CD14-positive monocyte (primary cell): ENCODE measurements around the gene EEF1G. TPM values are rescaled to one million over a fixed set of nuclear protein-coding genes. Genes with fewer than 3 reads are reported as not detected.

Experiments
- DNase-seq, 3 donors: peaks; one replicate each; pipeline ENCODE4 v3.0.0-alpha.2; 2011 to 2022
- H2AFZ ChIP-seq: 2 replicates; pipeline ENCODE4 v1.6.0; 2012; ENCODE audit warnings: mild to moderate bottlenecking, low read depth, low read length, inconsistent platforms; ENCODE audit not compliant: insufficient read depth, poor library complexity, severe bottlenecking
- H3K27ac ChIP-seq, 2 donors: 1 replicate in 1 of 2; 2 replicates in 1 of 2; pipeline ENCODE4 v1.5.1; 2012 to 2013; ENCODE audit warnings: low read length in 2 of 2, control low read depth in 1 of 2, inconsistent platforms in 1 of 2, low read depth in 1 of 2, mild to moderate bottlenecking in 1 of 2
- H3K27me3 ChIP-seq, 2 donors: one replicate each; pipeline versions ENCODE4 v1.6.0 to v1.6.1; 2011 to 2013; ENCODE audit warnings: low read length in 2 of 2; ENCODE audit not compliant: control insufficient read depth in 2 of 2, insufficient read depth in 2 of 2
- H3K36me3 ChIP-seq, 2 donors: replicated peaks in 1 of 2; 1 replicate in 1 of 2; 2 replicates in 1 of 2; pipeline versions ENCODE4 v1.5.1 to v1.6.1; 2012 to 2013; ENCODE audit warnings: low read length in 2 of 2, control low read depth in 1 of 2, inconsistent platforms in 1 of 2, mild to moderate bottlenecking in 1 of 2; ENCODE audit not compliant: insufficient read depth in 2 of 2, control insufficient read depth in 1 of 2
- H3K4me1 ChIP-seq, 2 donors: 1 replicate in 1 of 2; 2 replicates in 1 of 2; pipeline versions ENCODE4 v1.5.1 to v1.6.1; 2012 to 2013; ENCODE audit warnings: low read length in 2 of 2, control low read depth in 1 of 2, inconsistent platforms in 1 of 2, mild to moderate bottlenecking in 1 of 2, moderate library complexity in 1 of 2; ENCODE audit not compliant: insufficient read depth in 2 of 2, control insufficient read depth in 1 of 2
- H3K4me2 ChIP-seq: replicated peaks from 2 replicates; pipeline ENCODE3; 2012; ENCODE audit warnings: low read length, moderate library complexity, mild to moderate bottlenecking; ENCODE audit not compliant: poor library complexity, severe bottlenecking; ENCODE audit errors: extremely low read depth
- H3K4me3 ChIP-seq, 3 experiments: fragments of 200-600 bp in 1 of 3; sonication (generic) in 1 of 3; replicated peaks in 1 of 3; 1 replicate in 2 of 3; 2 replicates in 1 of 3; pipeline ENCODE4 v1.5.1; 2011 to 2013; ENCODE audit warnings: low read length in 3 of 3, mild to moderate bottlenecking in 3 of 3, control low read depth in 2 of 3, low read depth in 2 of 3, inconsistent platforms in 1 of 3, moderate library complexity in 1 of 3
- H3K79me2 ChIP-seq: 2 replicates; pipeline ENCODE4 v1.6.0; 2012; ENCODE audit warnings: mild to moderate bottlenecking, control low read depth, inconsistent platforms, low read length, moderate library complexity; ENCODE audit not compliant: insufficient read depth
- H3K9ac ChIP-seq: 2 replicates; pipeline ENCODE4 v1.6.0; 2017; ENCODE audit warnings: low read length, mild to moderate bottlenecking; ENCODE audit not compliant: insufficient read depth, poor library complexity, severe bottlenecking
- H3K9me3 ChIP-seq, 2 donors: replicated peaks in 1 of 2; 1 replicate in 1 of 2; 2 replicates in 1 of 2; pipeline versions ENCODE4 v1.5.1 to v1.6.1; 2012 to 2013; ENCODE audit warnings: low read length in 2 of 2, control low read depth in 1 of 2; ENCODE audit not compliant: control insufficient read depth in 1 of 2, insufficient read depth in 1 of 2
- H4K20me1 ChIP-seq: 2 replicates; pipeline ENCODE4 v1.6.0; 2012; ENCODE audit warnings: mild to moderate bottlenecking, low read length, control low read depth, moderate library complexity; ENCODE audit not compliant: insufficient read depth
- H3K27ac Mint-ChIP-seq, 7 donors: one replicate each; pipeline ENCODE4 v1.8.0; 2020; ENCODE audit warnings: mild to moderate bottlenecking in 7 of 7, mixed read lengths in 7 of 7, moderate library complexity in 6 of 7, inconsistent platforms in 2 of 7
- H3K27me3 Mint-ChIP-seq, 3 donors: one replicate each; pipeline ENCODE4 v1.8.0; 2021 to 2022; ENCODE audit warnings: low read depth in 3 of 3, mild to moderate bottlenecking in 3 of 3, mixed read lengths in 3 of 3, moderate library complexity in 3 of 3, inconsistent platforms in 1 of 3
- H3K36me3 Mint-ChIP-seq, 2 donors: one replicate each; pipeline ENCODE4 v1.8.0; 2020; ENCODE audit warnings: mixed read lengths in 2 of 2, inconsistent platforms in 1 of 2, mild to moderate bottlenecking in 1 of 2
- H3K4me1 Mint-ChIP-seq: one replicate; pipeline ENCODE4 v1.8.0; 2020; ENCODE audit warnings: mild to moderate bottlenecking, mixed read lengths
- H3K4me3 Mint-ChIP-seq, 2 donors: one replicate each; pipeline ENCODE4 v1.8.0; 2020; ENCODE audit warnings: mild to moderate bottlenecking in 2 of 2, mixed read lengths in 2 of 2, moderate library complexity in 1 of 2
- H3K9me3 Mint-ChIP-seq, 7 donors: one replicate each; pipeline ENCODE4 v1.8.0; 2020 to 2022; ENCODE audit warnings: mixed read lengths in 7 of 7, mild to moderate bottlenecking in 6 of 7, moderate library complexity in 6 of 7, inconsistent platforms in 2 of 7
- CTCF ChIP-seq: fragments of 200-600 bp; IDR thresholded peaks from one replicate; pipeline ENCODE4 v1.8.0; 2022; ENCODE audit warnings: antibody characterized with exemption, mild to moderate bottlenecking
- WGBS: methylation state at CpG from one replicate; pipeline ENCODE4 v1.1.5; 2013; ENCODE audit warnings: missing lambda C conversion rate; ENCODE audit not compliant: insufficient coverage; 5-methylcytosine and 5-hydroxymethylcytosine counted together
- intact Hi-C, 2 donors: fragments of 100-400 bp; cut with micrococcal nuclease; formaldehyde crosslinking; loops; one replicate each; pipeline versions ENCODE4 v1.15.0 to v1.15.1; 2023
- polyA plus RNA-seq, 3 donors: library from polyadenylated mRNA; depleted of rRNA in 1 of 3; unstranded in 2 of 3; stranded (reverse) in 1 of 3; fragments of 300-500 nt in 2 of 3; fragments of >200 nt in 1 of 3; fragmentation: Illumina TruSeq in 2 of 3; gene quantifications; 1 replicate in 2 of 3; 2 replicates in 1 of 3; pipeline ENCODE4 v1.2.3, GENCODE V29; 2012 to 2021

Gene EEF1G
- polyA plus RNA-seq, 3 donors: 490 to 603 (median 491) TPM

GRCh38 chr11:62532096-62532495 is 41.6 kb downstream of the EEF1G start:
- peaks cover 0 to 5% (median 0%) of the 10 kb centered on the region in 3 donors for H3K27me3 Mint-ChIP-seq

GRCh38 chr11:62516736-62517371 is 56.8 kb downstream of the EEF1G start:
- Mint-ChIP-seq H3K9me3 (peaks cover 0 to 1% (median 0%) of the 10 kb centered on the region in 7 donors), H3K4me3 (no peak overlapping the region), H3K36me3 (peaks cover 74 to 83% of the 10 kb centered on the region in 2 donors), H3K27me3 (peaks cover 0 to 7% (median 0%) of the 10 kb centered on the region in 3 donors), H3K4me1 (peaks cover 28% of the 10 kb centered on the region), H3K27ac (peak overlapping the region in 5 of 7 donors; percentile 22 to 88 (median 80))
- H3K27ac ChIP-seq: peak overlapping the region in 1 of 2 donors; percentile 10
- H3K4me3 ChIP-seq: no peak overlapping the region
- H3K4me1 ChIP-seq: peaks cover 3 to 18% of the 10 kb centered on the region in 2 donors
- no peak overlapping the region for H2AFZ ChIP-seq
- TF ChIP-seq CTCF: no peak
- H3K9me3 ChIP-seq: no peaks in the 10 kb centered on the region
- intact Hi-C loops: no loop called here
- WGBS: 94% methylated on average over 7 of the region's 14 CpGs
- H3K4me2 ChIP-seq: no peak overlapping the region
- no peak for DNase-seq
- H3K79me2 ChIP-seq: peaks cover 51% of the 10 kb centered on the region
- peaks cover 99% of the 10 kb centered on the region for H4K20me1 ChIP-seq
- peaks cover 70 to 78% of the 10 kb centered on the region in 2 donors for H3K36me3 ChIP-seq
- no peak overlapping the region for H3K9ac ChIP-seq
- no peaks in the 10 kb centered on the region for H3K27me3 ChIP-seq

More at GRCh38 chr11:62532096-62532495, 41.6 kb downstream of the EEF1G start:
- Histone ChIP-seq H3K79me2 (peaks cover 96% of the 10 kb centered on the region), H3K36me3 (peaks cover 90 to 96% of the 10 kb centered on the region in 2 donors), H3K27ac (peak overlapping the region in 1 of 2 donors; percentile 33), H3K4me1 (no peaks in the 10 kb centered on the region), H3K4me2 (no peak overlapping the region), H3K4me3 (no peak overlapping the region), H2AFZ (no peak overlapping the region), H3K9ac (no peak overlapping the region), H3K27me3 (no peaks in the 10 kb centered on the region), H4K20me1 (peaks cover 100% of the 10 kb centered on the region), H3K9me3 (no peaks in the 10 kb centered on the region)
- no peak for TF ChIP-seq CTCF
- no peak for DNase-seq
- WGBS: 100% methylated on average over 2 of the region's 2 CpGs
- no peak overlapping the region for H3K4me3 Mint-ChIP-seq
- peak overlapping the region in 4 of 7 donors; percentile 27 to 64 (median 54) for H3K27ac Mint-ChIP-seq
- H3K36me3 Mint-ChIP-seq: peaks cover 93 to 98% of the 10 kb centered on the region in 2 donors
- intact Hi-C loops: loop anchor here in 1 of 2 donors (5.0 kb wide), 1 partner anchor 35 kb away; no protein-coding TSS in a partner anchor
- peaks cover 0 to 3% (median 0%) of the 10 kb centered on the region in 7 donors for H3K9me3 Mint-ChIP-seq
- H3K4me1 Mint-ChIP-seq: peaks cover 3% of the 10 kb centered on the region
